HCT116 (cell line): ENCODE measurements around the gene ABHD12. TPM values are rescaled to one million over a fixed set of nuclear protein-coding genes. Genes with fewer than 3 reads are reported as not detected.

ENCODE experiments used
- ATAC-seq: fragments of 200-7000 bp; cut with Tn5 transposase; 2 replicates; pipeline ENCODE4 v1.9.1; 2020; ENCODE audit warnings: mild to moderate bottlenecking, moderate library complexity
- BruUV-seq: library from RNA; stranded (reverse); fragments of 400-500 nt; replicated peaks from 2 replicates; lab custom pipeline; 2021; lab: Mats Ljungman, UMichigan
- CTCF ChIA-PET: fragments of 300-600 bp; sonication (Branson Sonifier 250); formaldehyde crosslinking; loops from one replicate; lab custom pipeline; 2021; ENCODE audit warnings: antibody characterized with exemption; lab: Charles Lee
- POLR2A ChIA-PET: fragments of 300-600, 350-600 bp; sonication (Branson Sonifier 250); formaldehyde crosslinking; loops from one replicate; lab custom pipeline; 2021; ENCODE audit warnings: antibody characterized with exemption; lab: Charles Lee
- RAD21 ChIA-PET, 2 experiments: fragments of 300-600 bp; sonication (Branson Sonifier 250); formaldehyde crosslinking; loops; one replicate each; lab custom pipeline; 2023; ENCODE audit warnings: low total read pairs in 2 of 2; ENCODE audit not compliant: uncharacterized antibody in 2 of 2, unreplicated experiment in 2 of 2, low non-redundant PET in 1 of 2; lab: Charles Lee
- DNase-seq: peaks from one replicate; pipeline ENCODE4 v3.0.0-alpha.2; 2010; ENCODE audit warnings: low read depth, low spot score
- H2AFZ ChIP-seq: fragments of 200-600 bp; shearing (Covaris generic), sonication (generic); 2 replicates; pipeline ENCODE4 v1.6.1; 2017; ENCODE audit warnings: low read depth, mixed run types, mixed read lengths, antibody characterized with exemption, low read length; ENCODE audit not compliant: poor library complexity, severe bottlenecking
- H3K27ac ChIP-seq: 2 replicates; pipeline ENCODE4 v1.5.1; 2012; ENCODE audit warnings: low read depth, low read length
- H3K27me3 ChIP-seq: fragments of 200-600 bp; sonication (generic); 2 replicates; pipeline ENCODE4 v1.6.1; 2016; ENCODE audit warnings: mixed run types, low read length, mixed read lengths; ENCODE audit not compliant: insufficient read depth
- H3K36me3 ChIP-seq, 2 experiments: fragments of 200-500 bp in 1 of 2; fragments of 200-600 bp in 1 of 2; sonication (Bioruptor generic) in 1 of 2; sonication (generic) in 1 of 2; 2 replicates each; pipeline versions ENCODE4 v1.5.1 to v1.6.1; 2014 to 2016; ENCODE audit warnings: low read length in 2 of 2, inconsistent platforms in 1 of 2, mixed read lengths in 1 of 2, mixed run types in 1 of 2; ENCODE audit not compliant: insufficient read depth in 2 of 2, control insufficient read depth in 1 of 2
- H3K4me1 ChIP-seq, 2 experiments: fragments of 200-600 bp in 1 of 2; sonication (generic) in 1 of 2; 2 replicates each; pipeline versions ENCODE4 v1.5.1 to v1.6.1; 2012 to 2017; ENCODE audit warnings: low read length in 2 of 2, inconsistent platforms in 1 of 2, mild to moderate bottlenecking in 1 of 2, mixed read lengths in 1 of 2, mixed run types in 1 of 2, moderate library complexity in 1 of 2; ENCODE audit not compliant: insufficient read depth in 2 of 2, control insufficient read depth in 1 of 2
- H3K4me2 ChIP-seq: fragments of 200-600 bp; sonication (generic); 2 replicates; pipeline ENCODE4 v1.6.1; 2017; ENCODE audit warnings: mixed run types, low read length, mixed read lengths
- H3K4me3 ChIP-seq, 2 experiments: fragments of 200-600 bp in 1 of 2; sonication (generic) in 1 of 2; replicated peaks in 1 of 2; 2 replicates each; pipeline ENCODE4 v1.5.1; 2011 to 2016; ENCODE audit warnings: low read length in 2 of 2, control low read depth in 1 of 2, low read depth in 1 of 2, mild to moderate bottlenecking in 1 of 2, mixed read lengths in 1 of 2, mixed run types in 1 of 2
- H3K79me2 ChIP-seq: fragments of 200-600 bp; sonication (generic); 2 replicates; pipeline ENCODE4 v1.6.1; 2017; ENCODE audit warnings: mild to moderate bottlenecking, mixed run types, low read length, moderate library complexity, mixed read lengths; ENCODE audit not compliant: insufficient read depth
- H3K9ac ChIP-seq: fragments of 200-600 bp; sonication (generic); 2 replicates; pipeline ENCODE4 v1.6.1; 2016; ENCODE audit warnings: low read length, mixed read lengths
- H3K9me2 ChIP-seq: fragments of 200-600 bp; sonication (generic), shearing (Covaris generic); 2 replicates; pipeline ENCODE4 v1.6.1; 2017; ENCODE audit warnings: mixed run types, mild to moderate bottlenecking, moderate library complexity; ENCODE audit not compliant: insufficient read depth
- H3K9me3 ChIP-seq, 2 experiments: fragments of 200-500 bp in 1 of 2; fragments of 200-600 bp in 1 of 2; sonication (Bioruptor generic) in 1 of 2; sonication (generic) in 1 of 2; 2 replicates each; pipeline ENCODE4 v1.6.1; 2014 to 2017; ENCODE audit warnings: low read length in 2 of 2, mixed read lengths in 2 of 2, inconsistent platforms in 1 of 2, low read depth in 1 of 2, mild to moderate bottlenecking in 1 of 2, mixed run types in 1 of 2, moderate library complexity in 1 of 2; ENCODE audit not compliant: control insufficient read depth in 1 of 2, insufficient read depth in 1 of 2
- H4K20me1 ChIP-seq: fragments of 200-600 bp; sonication (generic), shearing (Covaris generic); 2 replicates; pipeline ENCODE4 v1.6.1; 2017; ENCODE audit warnings: mixed run types, mild to moderate bottlenecking, moderate library complexity; ENCODE audit not compliant: insufficient read depth
- CBX3 ChIP-seq: IDR thresholded peaks from 2 replicates; pipeline ENCODE4 v1.6.1; 2012; ENCODE audit warnings: low read depth
- EGR1 ChIP-seq: IDR thresholded peaks from 2 replicates; pipeline ENCODE4 v1.6.1; 2012; ENCODE audit warnings: low read depth
- POLR2A ChIP-seq: IDR thresholded peaks from 2 replicates; pipeline ENCODE4 v1.7.0; 2011; ENCODE audit warnings: borderline replicate concordance; ENCODE audit not compliant: insufficient read depth, insufficient read length; ENCODE audit errors: extremely low read depth
- intact Hi-C: fragments of 100-400 bp; cut with micrococcal nuclease; formaldehyde crosslinking; loops from 2 replicates; pipeline ENCODE4 v1.10.0; 2022
- total RNA-seq: library from RNA; stranded (reverse); gene quantifications from one replicate; pipeline ENCODE4 v1.2.1, GENCODE V29; 2021; ENCODE audit not compliant: unreplicated experiment
- TF ChIP-seq, protein P1 (sequence below): IDR thresholded peaks from 2 replicates; pipeline ENCODE4 v1.6.1; 2011; ENCODE audit warnings: mild to moderate bottlenecking, low read length, moderate library complexity; ENCODE audit not compliant: insufficient replicate concordance; ENCODE audit errors: extremely low read depth
- TF ChIP-seq, protein P2 (sequence below): IDR thresholded peaks from 2 replicates; pipeline ENCODE4 v1.6.1; 2012

ABHD12 gene
- total RNA-seq, 1 experiment from 2014 or later, result 31.7 TPM

- Histone ChIP-seq H4K20me1 (no peaks in the 10 kb centered on the region), H3K79me2 (no peaks in the 10 kb centered on the region), H3K9me2 (no peaks in the 10 kb centered on the region), H3K36me3 (peaks cover 3 to 4% of the 10 kb centered on the region in 2 experiments; a peak in 2 of 4 replicates), H3K9me3 (no peaks in the 10 kb centered on the region), H3K27ac (no peak overlapping the region), H3K4me1 (peaks cover 7 to 11% of the 10 kb centered on the region in 2 experiments; a peak in 3 of 4 replicates), H3K4me3 (no peak overlapping the region), H3K27me3 (no peaks in the 10 kb centered on the region), H3K9ac (no peak overlapping the region), H3K4me2 (no peak overlapping the region), H2AFZ (no peak overlapping the region)
- DNase-seq (no peak), ATAC-seq (no peak)
- no TSS peak for BruUV-seq
- CTCF ChIA-PET, result no interaction called here
- POLR2A ChIA-PET, result no interaction called here
- no peak for TF ChIP-seq POLR2A
- TF ChIP-seq, protein P1, sequence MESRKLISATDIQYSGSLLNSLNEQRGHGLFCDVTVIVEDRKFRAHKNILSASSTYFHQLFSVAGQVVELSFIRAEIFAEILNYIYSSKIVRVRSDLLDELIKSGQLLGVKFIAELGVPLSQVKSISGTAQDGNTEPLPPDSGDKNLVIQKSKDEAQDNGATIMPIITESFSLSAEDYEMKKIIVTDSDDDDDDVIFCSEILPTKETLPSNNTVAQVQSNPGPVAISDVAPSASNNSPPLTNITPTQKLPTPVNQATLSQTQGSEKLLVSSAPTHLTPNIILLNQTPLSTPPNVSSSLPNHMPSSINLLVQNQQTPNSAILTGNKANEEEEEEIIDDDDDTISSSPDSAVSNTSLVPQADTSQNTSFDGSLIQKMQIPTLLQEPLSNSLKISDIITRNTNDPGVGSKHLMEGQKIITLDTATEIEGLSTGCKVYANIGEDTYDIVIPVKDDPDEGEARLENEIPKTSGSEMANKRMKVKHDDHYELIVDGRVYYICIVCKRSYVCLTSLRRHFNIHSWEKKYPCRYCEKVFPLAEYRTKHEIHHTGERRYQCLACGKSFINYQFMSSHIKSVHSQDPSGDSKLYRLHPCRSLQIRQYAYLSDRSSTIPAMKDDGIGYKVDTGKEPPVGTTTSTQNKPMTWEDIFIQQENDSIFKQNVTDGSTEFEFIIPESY, result no peak
- intact Hi-C loops, result no loop called here
- RAD21 ChIA-PET, result no interaction called here
These were observed 99.1 kb downstream of the ABHD12 start for GRCh38 chr20:25291432-25292133.

- ATAC-seq (no peak), DNase-seq (no peak)
- Histone ChIP-seq H3K4me1 (peaks cover 1 to 5% of the 10 kb centered on the region in 2 experiments; a peak in 2 of 4 replicates), H3K9me3 (no peaks in the 10 kb centered on the region), H3K4me2 (no peak overlapping the region), H3K79me2 (no peaks in the 10 kb centered on the region), H3K4me3 (no peak overlapping the region), H3K36me3 (peaks cover 4 to 7% of the 10 kb centered on the region in 2 experiments; a peak in 3 of 4 replicates), H3K27ac (no peak overlapping the region), H3K9me2 (no peaks in the 10 kb centered on the region), H3K27me3 (no peaks in the 10 kb centered on the region), H4K20me1 (no peaks in the 10 kb centered on the region), H2AFZ (no peak overlapping the region), H3K9ac (no peak overlapping the region)
- POLR2A ChIA-PET, result no interaction called here
- CTCF ChIA-PET, result no interaction called here
- intact Hi-C loops, result no loop called here
- TF ChIP-seq CBX3 (no peak), EGR1 (no peak)
- TF ChIP-seq, protein P2, sequence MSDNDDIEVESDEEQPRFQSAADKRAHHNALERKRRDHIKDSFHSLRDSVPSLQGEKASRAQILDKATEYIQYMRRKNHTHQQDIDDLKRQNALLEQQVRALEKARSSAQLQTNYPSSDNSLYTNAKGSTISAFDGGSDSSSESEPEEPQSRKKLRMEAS, result no peak
- BruUV-seq, result no TSS peak
- RAD21 ChIA-PET, result no interaction called here
These were observed 99.8 kb downstream of the ABHD12 start for GRCh38 chr20:25290646-25291431.
